WI38 (cell line): ENCODE measurements around the gene AKAP13.

Experiments used
- H3K4me3 ChIP-seq: 2 replicates; pipeline ENCODE4 v1.5.1; 2011; ENCODE audit warnings: low read depth, mild to moderate bottlenecking, control low read depth, low read length
- TF ChIP-seq, protein P1 (sequence below): IDR thresholded peaks from 2 replicates; pipeline ENCODE4 v1.5.1; 2012; ENCODE audit warnings: low read depth, mild to moderate bottlenecking, control low read depth, low read length

The AKAP13 gene

DNA sequence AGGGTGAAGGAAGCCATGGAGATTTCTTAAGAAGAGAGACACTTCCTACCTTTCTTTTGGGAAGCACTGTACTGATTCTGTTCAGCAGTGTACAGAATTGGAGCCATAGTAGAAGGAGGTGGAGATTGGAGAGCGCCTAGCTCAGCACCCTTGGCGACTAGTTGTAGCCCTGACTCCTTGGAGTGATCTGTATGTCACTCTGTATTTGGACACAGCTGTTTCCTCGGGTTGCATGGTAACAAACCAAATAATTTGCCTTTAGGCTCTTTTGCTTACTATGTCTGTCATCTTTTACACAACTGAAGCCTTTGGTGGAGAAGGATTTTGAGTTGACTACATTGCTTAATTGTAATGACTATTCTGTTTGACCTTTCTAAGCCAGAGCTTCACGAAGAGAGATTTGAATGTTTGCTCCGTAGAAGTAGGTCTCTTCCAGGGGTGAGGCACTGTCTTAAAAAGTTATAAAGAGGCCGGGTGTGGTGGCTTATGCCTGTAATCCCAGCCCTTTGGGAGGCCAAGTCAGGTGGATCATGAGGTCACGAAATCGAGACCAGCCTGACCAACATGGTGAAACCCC lies 77.1 kb downstream of the AKAP13 start:
- no peak overlapping the region for H3K4me3 ChIP-seq
- TF ChIP-seq, protein P1, sequence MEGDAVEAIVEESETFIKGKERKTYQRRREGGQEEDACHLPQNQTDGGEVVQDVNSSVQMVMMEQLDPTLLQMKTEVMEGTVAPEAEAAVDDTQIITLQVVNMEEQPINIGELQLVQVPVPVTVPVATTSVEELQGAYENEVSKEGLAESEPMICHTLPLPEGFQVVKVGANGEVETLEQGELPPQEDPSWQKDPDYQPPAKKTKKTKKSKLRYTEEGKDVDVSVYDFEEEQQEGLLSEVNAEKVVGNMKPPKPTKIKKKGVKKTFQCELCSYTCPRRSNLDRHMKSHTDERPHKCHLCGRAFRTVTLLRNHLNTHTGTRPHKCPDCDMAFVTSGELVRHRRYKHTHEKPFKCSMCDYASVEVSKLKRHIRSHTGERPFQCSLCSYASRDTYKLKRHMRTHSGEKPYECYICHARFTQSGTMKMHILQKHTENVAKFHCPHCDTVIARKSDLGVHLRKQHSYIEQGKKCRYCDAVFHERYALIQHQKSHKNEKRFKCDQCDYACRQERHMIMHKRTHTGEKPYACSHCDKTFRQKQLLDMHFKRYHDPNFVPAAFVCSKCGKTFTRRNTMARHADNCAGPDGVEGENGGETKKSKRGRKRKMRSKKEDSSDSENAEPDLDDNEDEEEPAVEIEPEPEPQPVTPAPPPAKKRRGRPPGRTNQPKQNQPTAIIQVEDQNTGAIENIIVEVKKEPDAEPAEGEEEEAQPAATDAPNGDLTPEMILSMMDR, result no peak

DNA sequence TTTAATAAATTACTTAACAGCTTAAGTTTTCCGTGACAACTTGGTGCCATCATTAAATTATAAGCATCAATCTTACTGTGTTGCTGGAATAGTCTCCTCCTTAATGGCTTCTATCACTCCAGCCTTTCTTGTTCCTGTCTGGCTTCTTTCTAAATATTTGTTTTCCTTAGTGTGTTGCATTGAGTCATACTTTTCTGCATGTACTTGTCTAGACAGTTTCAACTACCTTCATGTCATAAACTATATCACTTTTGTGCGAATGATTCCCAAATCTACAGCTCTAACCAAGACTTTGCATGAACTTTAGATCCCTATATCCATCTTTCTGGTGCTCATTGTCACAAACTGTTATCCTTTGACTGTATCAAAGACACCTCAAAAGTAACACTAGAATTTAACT lies 78.4 kb downstream of the AKAP13 start:
- no peak overlapping the region for H3K4me3 ChIP-seq
- TF ChIP-seq, protein P1, result no peak

DNA sequence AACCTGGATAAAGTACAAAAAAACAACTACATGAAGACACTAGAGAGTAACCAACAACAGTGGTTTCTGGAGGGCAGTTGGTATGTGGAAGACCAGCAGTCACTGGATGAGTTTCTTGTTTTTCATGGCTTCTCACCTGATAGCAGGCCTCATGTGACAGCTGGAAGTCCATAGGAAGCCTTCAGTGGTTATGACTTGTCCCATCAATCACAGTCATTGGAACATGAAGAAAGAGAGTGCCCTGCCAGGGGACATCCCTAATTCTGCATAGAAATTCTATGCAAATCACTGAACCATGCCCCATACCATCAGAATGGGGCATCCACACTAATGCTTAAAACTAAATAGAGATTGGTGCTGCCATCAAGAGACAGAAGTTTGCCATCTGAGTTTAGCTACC lies 81.6 kb downstream of the AKAP13 start:
- no peak overlapping the region for H3K4me3 ChIP-seq
- TF ChIP-seq, protein P1, result no peak

DNA sequence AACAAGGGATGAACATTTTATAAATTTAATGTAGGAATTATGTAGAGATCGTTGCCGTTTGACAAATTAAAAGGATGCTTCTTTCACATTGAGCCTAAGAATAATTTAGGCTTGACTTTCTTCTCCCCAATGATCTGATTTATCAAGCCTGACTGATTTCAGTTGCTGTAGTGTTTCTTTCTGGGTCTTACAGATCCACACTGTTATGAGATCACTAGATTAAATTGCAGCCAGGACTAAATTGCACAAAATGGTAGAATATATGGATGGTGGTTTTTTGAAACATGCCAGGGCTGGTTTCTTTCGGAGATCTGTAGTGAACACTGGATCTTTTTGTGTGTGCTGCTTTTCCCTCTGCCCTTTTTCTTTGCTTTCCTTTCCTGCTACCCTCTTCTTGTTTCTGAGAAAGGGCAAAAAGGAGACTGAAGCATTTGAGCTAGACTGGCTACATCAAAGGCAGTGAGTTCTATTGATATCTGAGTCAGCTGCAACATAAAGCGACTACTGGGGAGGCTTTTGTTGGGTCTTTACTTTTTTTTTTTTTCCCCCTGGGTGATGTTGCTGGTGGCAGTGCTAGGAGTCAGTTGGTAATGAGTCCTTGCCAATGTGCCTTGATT lies 83.0 kb downstream of the AKAP13 start:
- H3K4me3 ChIP-seq, result no peak overlapping the region
- TF ChIP-seq, protein P1, result no peak

DNA sequence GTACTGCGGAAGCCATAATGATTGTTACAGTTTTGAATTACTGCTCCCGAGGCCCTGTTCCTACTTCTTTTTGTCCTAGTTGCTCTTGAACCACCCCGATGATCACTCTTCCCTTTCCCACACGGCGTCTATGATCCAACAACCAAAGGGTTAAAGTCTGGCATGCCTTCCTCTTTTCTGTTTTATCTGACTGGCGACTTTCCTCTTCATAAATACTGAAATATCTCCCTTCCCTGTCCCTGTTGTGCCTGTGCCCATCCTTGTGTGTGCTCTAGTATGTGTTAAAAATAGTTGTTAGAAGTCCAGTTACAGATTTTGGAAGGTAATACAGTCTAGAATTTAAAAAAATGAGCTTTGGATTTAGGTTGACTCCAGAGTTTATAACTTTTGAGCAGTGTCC lies 83.6 kb downstream of the AKAP13 start:
- TF ChIP-seq, protein P1, result no peak
- H3K4me3 ChIP-seq, result no peak overlapping the region

DNA sequence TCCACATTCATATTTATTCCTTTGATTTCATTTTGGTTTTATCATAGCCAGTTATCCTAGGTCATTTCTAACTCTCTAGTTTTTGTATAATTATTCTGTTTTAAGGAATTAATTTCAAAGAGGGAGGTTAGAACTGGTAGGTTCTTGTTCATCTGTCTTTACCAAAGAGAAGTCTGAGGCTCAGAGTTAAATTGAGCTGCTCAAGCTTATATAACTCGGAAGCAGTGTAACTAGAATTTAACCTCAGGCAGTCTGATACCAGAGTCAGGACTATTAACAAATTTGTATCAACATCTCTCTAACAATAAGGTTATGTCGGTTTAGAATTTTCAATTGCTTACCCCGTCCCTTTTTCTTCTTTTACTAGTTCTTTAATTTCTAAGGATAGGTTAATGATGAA lies 84.1 kb downstream of the AKAP13 start:
- TF ChIP-seq, protein P1, result no peak
- no peak overlapping the region for H3K4me3 ChIP-seq

DNA sequence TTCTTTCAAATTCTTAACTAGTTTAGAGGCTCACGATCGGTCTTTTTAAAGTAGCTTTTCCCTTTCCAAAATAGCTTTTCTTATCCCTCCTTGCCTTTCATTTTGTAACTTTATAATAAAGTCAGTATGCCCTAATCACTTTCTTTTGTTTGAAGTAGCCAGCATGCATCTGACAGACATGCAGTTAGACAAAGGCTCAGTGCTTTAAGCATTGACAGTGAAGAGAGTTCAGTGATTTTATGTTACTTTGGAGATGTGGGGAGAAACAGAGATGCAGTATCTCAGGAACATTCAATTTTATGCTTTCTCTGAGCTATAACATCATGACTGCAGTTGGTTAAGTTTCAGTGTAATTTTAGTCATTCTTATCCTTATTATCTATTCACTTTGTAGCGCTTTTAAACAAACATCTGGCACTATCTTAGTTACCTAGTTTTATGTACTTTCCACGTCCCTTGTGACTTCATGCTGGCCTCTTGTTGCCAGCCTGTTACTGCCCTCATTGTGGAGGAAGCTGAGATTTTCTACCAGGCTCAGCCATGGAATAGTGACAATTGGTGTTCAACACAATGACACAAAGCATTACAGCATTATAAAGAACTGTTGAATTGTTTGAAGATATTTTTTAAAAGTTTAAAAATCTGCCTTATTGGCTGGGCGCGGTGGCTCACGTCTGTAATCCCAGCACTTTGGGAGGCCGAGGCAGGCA lies 90.3 kb downstream of the AKAP13 start:
- no peak overlapping the region for H3K4me3 ChIP-seq
- TF ChIP-seq, protein P1, result no peak
